ENCODE results near the gene LCE6A.

The LCE6A gene

GRCh38 chr1:152870831-152871730 lies 28.4 kb downstream of the LCE6A start:
- TF ChIP-seq, protein P1, sequence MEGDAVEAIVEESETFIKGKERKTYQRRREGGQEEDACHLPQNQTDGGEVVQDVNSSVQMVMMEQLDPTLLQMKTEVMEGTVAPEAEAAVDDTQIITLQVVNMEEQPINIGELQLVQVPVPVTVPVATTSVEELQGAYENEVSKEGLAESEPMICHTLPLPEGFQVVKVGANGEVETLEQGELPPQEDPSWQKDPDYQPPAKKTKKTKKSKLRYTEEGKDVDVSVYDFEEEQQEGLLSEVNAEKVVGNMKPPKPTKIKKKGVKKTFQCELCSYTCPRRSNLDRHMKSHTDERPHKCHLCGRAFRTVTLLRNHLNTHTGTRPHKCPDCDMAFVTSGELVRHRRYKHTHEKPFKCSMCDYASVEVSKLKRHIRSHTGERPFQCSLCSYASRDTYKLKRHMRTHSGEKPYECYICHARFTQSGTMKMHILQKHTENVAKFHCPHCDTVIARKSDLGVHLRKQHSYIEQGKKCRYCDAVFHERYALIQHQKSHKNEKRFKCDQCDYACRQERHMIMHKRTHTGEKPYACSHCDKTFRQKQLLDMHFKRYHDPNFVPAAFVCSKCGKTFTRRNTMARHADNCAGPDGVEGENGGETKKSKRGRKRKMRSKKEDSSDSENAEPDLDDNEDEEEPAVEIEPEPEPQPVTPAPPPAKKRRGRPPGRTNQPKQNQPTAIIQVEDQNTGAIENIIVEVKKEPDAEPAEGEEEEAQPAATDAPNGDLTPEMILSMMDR (IDR thresholded peaks at IDR 0.05; ENCODE audit: low read depth, low read length, missing control alignments) = no peak
- DNase-seq (ENCODE audit: extremely low read depth, low read depth) = no peak
- no peak overlapping the region for H3K4me3 ChIP-seq (replicated peaks; ENCODE audit: low read depth, low read length)

DNA sequence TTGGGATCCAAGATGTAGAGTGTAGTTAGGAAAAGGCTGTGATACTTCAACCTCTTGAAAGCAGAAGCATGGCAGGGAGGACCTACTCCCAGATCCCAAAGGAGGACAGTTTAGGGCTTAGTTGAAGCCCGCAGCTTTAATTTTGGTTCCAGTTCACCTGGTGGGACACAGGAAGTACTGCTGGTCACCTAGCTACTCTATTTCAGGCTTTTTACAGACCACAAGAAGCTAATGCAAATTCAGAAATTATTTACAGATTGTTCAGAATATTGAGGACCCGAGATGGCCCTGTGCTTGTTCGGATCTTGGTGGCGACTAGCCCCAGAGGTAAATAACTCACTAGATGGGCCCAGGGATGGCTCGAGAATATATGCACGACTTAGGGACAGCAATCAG lies 29.1 kb downstream of the LCE6A start:
- no peak overlapping the region for H3K4me3 ChIP-seq (replicated peaks; ENCODE audit: low read depth, low read length)
- TF ChIP-seq, protein P1 (IDR thresholded peaks at IDR 0.05; ENCODE audit: low read depth, low read length, missing control alignments) = no peak
- no peak for DNase-seq (ENCODE audit: extremely low read depth, low read depth)

DNA sequence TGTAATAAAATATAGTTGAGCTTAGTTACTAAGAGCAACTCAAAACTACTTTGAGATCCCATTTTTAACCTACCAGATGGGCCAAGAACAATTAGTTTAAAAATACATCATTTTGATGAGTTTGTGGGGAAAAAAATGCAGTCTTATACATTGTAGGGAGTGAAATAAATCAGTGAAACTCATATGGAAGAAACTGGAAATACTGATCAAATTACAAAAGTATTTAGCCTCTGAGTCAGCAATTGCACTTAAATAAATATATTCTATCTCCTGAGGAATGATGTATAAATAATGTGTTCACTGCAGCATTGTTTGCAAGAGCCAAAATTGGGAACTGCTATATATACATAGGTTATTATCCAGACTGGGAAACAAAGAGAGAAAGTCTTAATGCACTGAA lies 30.8 kb downstream of the LCE6A start:
- H3K4me3 ChIP-seq (replicated peaks; ENCODE audit: low read depth, low read length) = no peak overlapping the region
- no peak for DNase-seq (ENCODE audit: extremely low read depth, low read depth)
- TF ChIP-seq, protein P1 (IDR thresholded peaks at IDR 0.05; ENCODE audit: low read depth, low read length, missing control alignments) = no peak

DNA sequence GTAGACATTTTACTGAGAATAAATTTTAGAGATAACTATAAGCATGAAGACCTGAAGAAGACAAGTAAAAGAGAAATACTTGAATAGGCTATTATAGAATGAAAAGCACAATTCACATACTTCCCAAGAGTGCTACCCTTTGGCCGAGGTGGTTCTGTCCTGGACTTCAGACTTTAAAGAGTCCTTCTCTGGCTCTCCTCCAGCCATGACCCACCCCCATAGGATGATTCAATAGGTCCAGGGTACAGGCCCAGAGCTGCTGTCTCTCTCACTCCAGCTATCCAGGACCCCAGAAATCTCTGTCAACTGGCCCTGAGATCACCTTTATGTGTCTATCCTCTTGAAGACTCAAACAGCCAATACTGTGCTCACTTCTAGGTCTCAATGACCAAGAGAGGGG lies 34.2 kb downstream of the LCE6A start:
- no peak overlapping the region for H3K4me3 ChIP-seq (replicated peaks; ENCODE audit: low read depth, low read length)
- DNase-seq (ENCODE audit: extremely low read depth, low read depth) = no peak
- TF ChIP-seq, protein P1 (IDR thresholded peaks at IDR 0.05; ENCODE audit: low read depth, low read length, missing control alignments) = no peak

GRCh38 chr1:152878042-152878441 lies 35.4 kb downstream of the LCE6A start, which contains the start of gene SMCP:
TSS of gene SMCP (plus strand) at chr1:152878322. CDS start at chr1:152884423, 6,101 bp downstream.
- no peak within 1 kb of the TSS for H3K4me3 ChIP-seq (replicated peaks; ENCODE audit: low read depth, low read length)
- DNase-seq (ENCODE audit: extremely low read depth, low read depth) = no peak
- TF ChIP-seq, protein P1 (IDR thresholded peaks at IDR 0.05; ENCODE audit: low read depth, low read length, missing control alignments) = peak; percentile 20

- DNase-seq (ENCODE audit: extremely low read depth, low read depth) = no peak
- TF ChIP-seq, protein P1 (IDR thresholded peaks at IDR 0.05; ENCODE audit: low read depth, low read length, missing control alignments) = no peak
- H3K4me3 ChIP-seq (replicated peaks; ENCODE audit: low read depth, low read length) = no peak overlapping the region
Measured at GRCh38 chr1:152879559-152880198, 37.0 kb downstream of the LCE6A start.

Measured in HFF-Myc (cell line).